Femur (tissue), 1 donor: ENCODE results near the gene NUP62.
A peak's percentile ranks its signal among the peaks of the same experiment; 100 is the strongest.
"Not testable (repeated sequence)": the region's sequence is repeated elsewhere in the genome, so short reads cannot be mapped to it uniquely, and the experiment has no call there.

Source experiments
- DNase-seq: peaks from one replicate; pipeline ENCODE4 v3.0.0-alpha.2; 2017

The NUP62 gene

DNA sequence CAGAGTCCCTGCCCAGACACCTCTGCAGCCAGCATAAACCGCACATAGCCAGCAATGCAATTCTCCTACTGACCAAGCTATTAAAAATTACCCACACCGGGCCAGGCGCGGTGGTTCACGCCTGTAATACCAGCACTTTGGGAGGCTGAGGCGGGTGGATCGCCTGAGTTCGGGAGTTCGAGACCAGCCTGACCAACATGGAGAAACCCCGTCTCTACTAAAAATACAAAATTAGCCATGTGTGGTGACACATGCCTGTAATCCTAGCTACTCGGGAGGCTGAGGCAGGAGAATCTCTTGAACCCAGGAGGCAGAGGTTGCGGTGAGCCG lies 4.5 kb downstream of the NUP62 start:
- not testable (repeated sequence) for DNase-seq

- no peak for DNase-seq
Observed at GRCh38 chr19:49924004-49924880, 5.1 kb downstream of the NUP62 start.

DNA sequence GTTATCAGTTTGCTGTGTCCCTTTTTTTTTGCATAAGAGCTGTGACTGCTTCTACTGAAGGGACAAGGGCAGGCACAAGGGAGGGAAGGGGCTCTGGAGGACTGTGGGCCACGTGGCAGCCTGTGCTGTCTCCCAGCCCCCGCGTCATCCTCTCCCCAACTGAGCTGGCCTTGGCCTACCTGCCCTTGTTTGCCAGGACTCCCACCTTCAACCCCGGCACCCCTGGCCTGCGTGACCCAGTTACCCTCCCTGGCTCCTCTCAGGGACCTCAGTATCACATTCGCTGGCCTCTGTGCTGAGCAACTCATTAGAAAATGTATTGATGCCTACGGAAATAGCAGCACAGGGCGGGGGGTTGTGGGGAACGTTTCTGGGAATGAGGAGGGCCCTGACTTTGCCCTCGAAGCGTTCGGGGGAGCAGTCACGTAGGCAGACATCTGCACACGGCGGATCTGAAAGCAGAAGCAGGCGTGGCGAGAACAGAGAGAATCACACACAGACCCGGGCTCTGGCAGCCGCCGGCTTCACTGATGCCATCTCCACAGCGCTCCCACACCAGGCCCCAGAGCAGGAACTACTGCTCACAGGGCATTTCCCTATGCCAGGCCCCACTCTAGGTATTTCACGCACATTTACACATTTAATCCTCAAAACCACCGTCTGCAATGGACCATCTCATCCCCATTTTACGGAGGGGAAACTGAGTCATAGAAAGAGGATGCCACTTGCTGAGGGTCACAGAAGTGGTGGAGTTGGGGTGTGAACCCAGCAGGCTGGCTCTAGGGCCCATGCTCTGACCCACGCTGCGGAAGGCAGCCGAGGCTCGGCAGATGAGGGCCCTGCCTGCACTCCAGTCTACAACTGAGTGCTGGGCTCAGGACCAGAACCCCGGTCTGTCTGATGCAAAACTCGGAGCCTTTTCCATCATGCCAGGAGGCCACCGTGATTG lies 6.0 kb downstream of the NUP62 start:
- no peak for DNase-seq

GRCh38 chr19:49921871-49922795 lies 7.2 kb downstream of the NUP62 start:
- no peak for DNase-seq

- no peak for DNase-seq
Observed at GRCh38 chr19:49920624-49921363, 8.5 kb downstream of the NUP62 start.

GRCh38 chr19:49918089-49918488 lies 11.2 kb downstream of the NUP62 start:
- no peak for DNase-seq

DNA sequence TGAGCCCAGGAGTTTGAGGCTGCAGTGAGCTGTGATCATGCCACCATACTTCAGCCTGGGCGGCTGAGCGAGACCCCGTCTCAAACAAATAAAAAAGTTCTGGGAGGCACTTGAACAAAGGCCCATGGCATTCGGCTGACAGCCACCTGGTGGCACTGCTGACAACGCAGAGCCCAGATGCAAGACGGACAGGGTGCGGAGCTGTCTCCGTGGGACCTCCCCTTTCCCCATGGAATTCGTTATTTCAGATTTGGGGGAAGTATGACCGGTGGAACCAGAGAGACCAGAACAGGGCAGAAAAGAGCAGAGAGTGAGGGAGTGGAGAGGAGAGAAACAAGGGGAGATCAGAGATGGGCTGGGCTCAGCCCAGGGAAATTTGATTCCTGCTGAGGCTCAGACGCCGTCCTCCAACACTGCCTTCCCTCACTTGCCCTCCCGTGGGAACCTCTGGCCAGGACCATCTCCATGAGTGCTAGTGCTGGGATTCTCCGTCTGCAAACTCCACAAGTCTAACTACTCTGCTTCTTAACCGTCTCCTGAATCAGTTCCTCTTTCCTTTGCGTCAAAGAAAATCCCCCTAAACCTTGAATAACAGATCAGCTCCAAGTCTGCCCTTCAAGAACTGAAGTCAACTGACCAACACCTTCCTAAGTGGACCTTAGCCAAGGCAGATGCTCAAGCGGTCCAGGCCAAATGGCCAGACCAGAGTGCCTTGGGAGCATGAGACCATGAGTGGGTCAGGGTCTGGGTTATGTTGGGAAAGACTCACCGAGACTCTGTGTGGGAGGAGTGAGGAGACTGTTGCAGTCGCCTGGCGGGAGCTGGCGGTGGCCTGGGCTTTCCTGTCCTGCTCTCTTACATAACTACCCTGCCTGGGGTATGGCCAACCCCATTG lies 12.2 kb downstream of the NUP62 start:
- DNase-seq: no peak

DNA sequence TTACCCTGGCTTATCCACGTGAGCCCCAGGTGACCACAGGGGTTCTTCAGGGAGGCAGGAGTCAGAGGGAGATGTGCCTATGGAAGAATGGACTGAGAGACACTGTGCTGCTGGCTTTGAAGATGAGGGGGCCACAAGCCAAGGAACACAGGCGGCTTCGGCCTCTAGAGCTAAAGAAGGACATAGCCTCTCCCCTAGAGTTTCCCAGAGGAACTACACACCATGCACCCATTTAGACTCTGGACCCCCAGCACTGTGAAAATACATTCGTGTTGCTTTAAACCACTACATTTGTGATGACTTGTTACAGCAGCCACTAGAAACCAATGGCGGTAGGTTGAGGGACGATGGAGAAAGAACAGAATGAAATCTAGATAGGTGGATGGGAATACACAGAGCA lies 14.0 kb downstream of the NUP62 start:
- no peak for DNase-seq

DNA sequence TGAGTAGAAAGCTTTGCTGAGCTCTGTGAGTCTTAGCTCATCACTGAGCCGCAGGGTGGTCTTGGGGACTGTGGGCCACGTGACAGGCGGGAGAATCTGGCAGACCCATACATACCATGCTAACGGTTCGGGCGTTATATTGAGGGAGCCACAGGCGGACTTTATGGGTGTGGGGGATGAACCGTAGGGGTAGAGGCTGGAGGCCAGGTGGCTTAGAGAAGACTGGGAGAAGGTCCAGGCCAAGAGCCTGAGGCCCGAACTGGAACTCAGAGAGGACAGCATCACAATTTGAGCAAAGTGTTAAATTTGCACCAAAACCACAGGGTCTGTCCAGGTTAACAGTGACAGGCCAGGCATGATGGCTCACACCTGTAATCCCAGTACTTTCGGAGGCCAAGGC lies 15.6 kb downstream of the NUP62 start:
- no peak for DNase-seq

DNA sequence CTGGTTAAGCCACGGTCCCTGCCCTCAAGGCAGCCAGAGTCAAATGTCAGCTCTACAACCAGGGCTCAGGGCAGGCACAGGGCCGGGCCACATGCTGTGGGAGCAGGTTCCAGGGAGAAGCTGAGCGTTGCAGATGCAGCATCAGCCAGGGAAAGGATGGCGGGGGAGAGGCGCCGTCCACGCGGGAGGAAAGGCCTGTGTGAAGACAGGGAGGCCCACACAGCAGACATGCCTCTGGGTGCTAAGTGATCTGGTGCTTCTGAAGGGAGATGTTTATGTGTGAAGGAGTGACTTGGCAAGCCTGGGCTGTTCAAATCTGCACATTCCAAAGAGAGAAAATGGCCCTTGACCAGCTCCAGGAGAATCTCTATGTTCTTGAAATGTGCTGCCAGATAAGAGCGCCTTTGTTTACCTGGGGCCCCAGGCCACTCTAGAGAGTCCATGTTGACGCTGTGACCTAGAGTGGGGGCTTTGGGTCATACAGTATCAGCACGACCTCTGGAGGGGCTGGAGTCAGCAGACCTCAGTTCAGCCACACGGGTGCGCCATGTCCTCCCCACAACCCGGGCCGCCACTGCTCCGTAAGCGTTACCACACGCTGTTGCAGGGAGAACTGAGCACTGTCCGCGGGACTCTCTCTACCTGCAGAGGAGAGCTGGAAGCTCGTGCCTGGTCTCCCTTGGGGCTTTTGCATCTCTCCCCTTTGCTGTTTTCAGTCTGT lies 16.2 kb downstream of the NUP62 start:
- DNase-seq: no peak

GRCh38 chr19:49911381-49912145 lies 17.7 kb downstream of the NUP62 start:
- DNase-seq: peak; percentile 28

- no peak for DNase-seq
Observed at GRCh38 chr19:49910179-49910578, 19.1 kb downstream of the NUP62 start.

DNA sequence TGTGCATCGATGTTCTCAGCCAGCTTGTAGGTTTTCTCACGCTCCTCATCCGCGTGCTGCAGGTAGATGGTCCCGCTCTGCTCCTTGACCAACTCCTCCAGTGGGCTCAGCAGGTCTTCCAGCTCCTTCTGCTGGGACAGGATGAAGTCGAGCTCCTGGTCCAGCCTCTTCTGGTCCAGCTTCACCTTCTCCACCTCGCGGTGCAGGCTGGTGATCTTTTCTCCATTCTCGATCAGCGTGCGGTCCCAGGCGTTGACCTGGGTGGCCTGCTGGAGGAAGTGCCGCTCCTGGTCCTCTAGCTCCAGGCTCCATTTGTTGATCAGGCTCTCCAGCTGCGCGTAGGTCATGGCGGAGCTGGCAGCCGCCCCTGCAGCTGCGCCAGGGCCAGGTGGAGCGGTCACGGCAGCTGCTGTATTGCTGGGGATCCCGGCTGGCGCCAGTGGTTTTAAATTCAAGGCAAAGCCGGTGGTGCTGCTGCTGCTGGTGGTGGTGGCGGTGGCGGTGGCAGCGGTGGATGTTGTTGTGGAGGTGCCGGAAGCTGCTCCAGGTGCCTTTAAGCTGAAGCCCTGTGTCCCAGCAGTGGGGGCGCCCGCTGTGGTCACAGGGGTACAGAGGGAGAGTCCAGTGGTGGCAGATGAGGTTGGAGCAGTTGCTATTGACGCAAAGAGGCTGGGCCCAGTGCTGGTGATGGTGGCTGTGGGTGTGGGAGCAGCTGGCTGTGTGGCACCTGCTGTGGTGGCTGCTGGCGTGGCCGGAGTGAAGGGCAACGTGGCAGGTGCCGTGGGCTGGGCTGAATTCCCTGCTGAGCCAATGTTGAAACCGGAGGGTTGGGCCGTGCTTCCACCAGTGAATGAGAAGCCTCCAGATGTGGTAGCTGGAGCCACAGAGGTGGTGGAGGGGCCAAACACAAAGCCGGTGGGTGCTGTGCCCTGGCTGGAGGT lies 20.6 kb downstream of the NUP62 start:
- DNase-seq: peak; percentile 14

DNA sequence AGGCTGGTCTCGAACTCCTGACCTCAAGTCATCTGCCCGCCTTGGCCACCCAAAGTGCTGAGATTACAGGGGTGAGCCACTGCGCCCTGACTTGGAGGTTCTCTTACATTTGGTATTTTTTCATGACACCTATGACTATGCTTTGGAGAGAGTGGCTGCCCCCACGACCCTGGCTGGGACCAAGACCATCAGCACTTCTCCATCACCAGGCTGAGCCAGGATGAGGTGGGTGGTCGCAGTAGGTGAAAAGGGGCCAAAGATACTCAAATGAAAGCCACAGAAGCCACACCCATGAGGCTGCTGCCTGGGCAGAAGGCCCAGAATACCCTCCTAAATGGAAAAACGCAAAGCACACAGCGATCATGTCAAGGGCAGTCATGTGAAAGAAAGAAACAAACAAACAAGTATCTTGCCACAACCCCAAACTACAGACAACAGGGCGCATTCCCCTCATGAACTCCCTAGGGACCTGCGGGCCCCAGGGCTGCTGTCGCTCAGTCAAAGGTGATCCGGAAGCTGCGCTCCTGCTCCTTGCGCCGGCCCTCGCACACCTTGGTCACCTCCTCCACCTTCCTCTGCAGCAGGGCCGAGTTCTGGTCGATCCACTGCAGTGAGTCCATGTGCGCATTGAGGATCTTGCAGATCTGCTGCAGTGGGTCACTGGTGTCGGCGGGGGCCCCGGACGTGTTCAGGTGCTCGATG lies 21.4 kb downstream of the NUP62 start:
- no peak for DNase-seq

DNA sequence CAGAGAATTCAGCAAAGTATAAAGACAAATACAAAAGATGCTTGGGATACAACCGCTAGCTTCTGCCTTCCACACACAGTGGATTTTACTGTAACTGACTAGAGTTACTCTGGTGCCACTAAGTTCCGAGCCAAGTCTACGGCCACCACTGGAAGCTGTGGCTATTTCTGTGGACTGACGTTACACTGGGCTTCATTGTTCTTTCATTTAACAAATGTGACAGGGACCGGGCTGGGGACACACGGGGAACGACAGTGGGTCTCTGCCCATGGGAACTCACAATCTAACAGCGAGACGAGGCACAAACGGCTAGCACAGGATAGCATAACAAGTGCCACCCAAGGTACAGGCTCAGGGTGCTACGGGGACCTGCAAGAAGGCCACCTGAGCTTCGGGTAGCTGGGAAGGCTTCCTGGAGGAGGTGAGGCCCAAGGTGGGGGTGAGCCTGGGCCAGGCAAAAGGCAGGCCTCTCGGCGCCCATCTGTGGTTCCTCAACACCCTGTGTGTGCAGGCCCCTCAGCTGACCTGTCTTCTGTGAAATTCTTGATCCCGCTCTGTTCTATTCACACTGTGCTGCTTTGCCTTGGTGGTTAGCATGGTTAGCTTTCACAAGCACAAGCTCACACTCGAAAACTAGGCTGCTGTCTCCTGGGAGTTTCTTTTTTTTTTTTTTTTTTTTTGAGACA lies 22.3 kb downstream of the NUP62 start:
- no peak for DNase-seq

DNA sequence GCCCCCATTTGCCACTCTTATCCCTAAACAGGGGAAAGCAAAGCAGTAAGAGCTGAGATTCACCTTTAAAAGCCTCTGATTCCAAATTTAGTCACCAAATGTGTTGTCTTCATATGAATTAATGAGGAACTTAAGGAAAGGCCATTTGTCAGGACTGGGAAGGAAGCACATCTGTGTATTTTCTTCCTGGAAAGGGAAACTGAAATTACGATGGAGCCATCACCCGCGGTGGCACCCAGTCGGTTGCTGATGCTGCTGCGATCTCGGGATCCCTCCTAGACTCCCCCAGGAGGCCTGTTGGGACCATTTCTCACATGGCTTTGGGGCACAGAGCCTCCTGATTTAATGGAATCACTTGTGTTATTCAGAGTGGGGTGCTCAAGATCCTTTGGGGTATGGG lies 25.2 kb downstream of the NUP62 start:
- no peak for DNase-seq
